NCI-H2227 treated with DMSO at 0.1 percent for 48 hours (cell line): ENCODE data around the gene ABHD10.
A peak's percentile ranks its signal among the peaks of the same experiment; 100 is the strongest.

Experiments used
- DNase-seq: peaks from one replicate; lab custom pipeline; 2025; lab: John Stamatoyannopoulos, UW

ABHD10 gene

GRCh38 chr3:111978583-111979433, at the start of gene ABHD10:
ABHD10 (plus strand) TSS chr3:111979026; CDS start chr3:111979062, 36 bp downstream.
- peak; percentile 96 for DNase-seq

GRCh38 chr3:111929484-111929883, 49.3 kb upstream of the ABHD10 start:
- DNase-seq = no peak

- no peak for DNase-seq
Measured at GRCh38 chr3:111932946-111933345, 45.9 kb upstream of the ABHD10 start.

GRCh38 chr3:111936191-111936841, 42.5 kb upstream of the ABHD10 start:
- no peak for DNase-seq

- no peak for DNase-seq
Measured at GRCh38 chr3:111936967-111937366, 41.9 kb upstream of the ABHD10 start.

GRCh38 chr3:111937871-111938270, 41.0 kb upstream of the ABHD10 start:
- no peak for DNase-seq

GRCh38 chr3:111939873-111940272, 39.0 kb upstream of the ABHD10 start:
- no peak for DNase-seq

GRCh38 chr3:111943533-111943932, 35.3 kb upstream of the ABHD10 start:
- DNase-seq = no peak

GRCh38 chr3:111944372-111944771, 34.5 kb upstream of the ABHD10 start:
- no peak for DNase-seq

GRCh38 chr3:111947231-111947630, 31.6 kb upstream of the ABHD10 start:
- no peak for DNase-seq

- no peak for DNase-seq
Measured at GRCh38 chr3:111948786-111949185, 30.0 kb upstream of the ABHD10 start.

- DNase-seq = no peak
Measured at GRCh38 chr3:111949712-111950111, 29.1 kb upstream of the ABHD10 start.

- DNase-seq = no peak
Measured at GRCh38 chr3:111951032-111951431, 27.8 kb upstream of the ABHD10 start.

GRCh38 chr3:111952086-111952485, 26.7 kb upstream of the ABHD10 start:
- no peak for DNase-seq

- DNase-seq = no peak
Measured at GRCh38 chr3:111952866-111953450, 25.9 kb upstream of the ABHD10 start.

GRCh38 chr3:111954228-111954990, 24.4 kb upstream of the ABHD10 start:
- DNase-seq = no peak

GRCh38 chr3:111955876-111956275, 22.9 kb upstream of the ABHD10 start:
- no peak for DNase-seq

- no peak for DNase-seq
Measured at GRCh38 chr3:111956449-111956848, 22.4 kb upstream of the ABHD10 start.

GRCh38 chr3:111956995-111957734, 21.7 kb upstream of the ABHD10 start:
- DNase-seq = no peak

GRCh38 chr3:111961461-111962164, 17.2 kb upstream of the ABHD10 start:
- no peak for DNase-seq

GRCh38 chr3:111963424-111963823, 15.4 kb upstream of the ABHD10 start:
- DNase-seq = no peak
